Stimulated activated CD8-positive, alpha-beta memory T cell treated with anti-CD3 and anti-CD28 coated beads, Interleukin-7, amount 100 ng/mL, for 1 hour (primary cell): ENCODE results near the gene ATP6V1F.

Source experiments
- DNase-seq, 2 donors: peaks; one replicate each; pipeline ENCODE4 v3.0.0-alpha.2; 2020; ENCODE audit warnings: low read depth in 2 of 2

The ATP6V1F gene

DNA sequence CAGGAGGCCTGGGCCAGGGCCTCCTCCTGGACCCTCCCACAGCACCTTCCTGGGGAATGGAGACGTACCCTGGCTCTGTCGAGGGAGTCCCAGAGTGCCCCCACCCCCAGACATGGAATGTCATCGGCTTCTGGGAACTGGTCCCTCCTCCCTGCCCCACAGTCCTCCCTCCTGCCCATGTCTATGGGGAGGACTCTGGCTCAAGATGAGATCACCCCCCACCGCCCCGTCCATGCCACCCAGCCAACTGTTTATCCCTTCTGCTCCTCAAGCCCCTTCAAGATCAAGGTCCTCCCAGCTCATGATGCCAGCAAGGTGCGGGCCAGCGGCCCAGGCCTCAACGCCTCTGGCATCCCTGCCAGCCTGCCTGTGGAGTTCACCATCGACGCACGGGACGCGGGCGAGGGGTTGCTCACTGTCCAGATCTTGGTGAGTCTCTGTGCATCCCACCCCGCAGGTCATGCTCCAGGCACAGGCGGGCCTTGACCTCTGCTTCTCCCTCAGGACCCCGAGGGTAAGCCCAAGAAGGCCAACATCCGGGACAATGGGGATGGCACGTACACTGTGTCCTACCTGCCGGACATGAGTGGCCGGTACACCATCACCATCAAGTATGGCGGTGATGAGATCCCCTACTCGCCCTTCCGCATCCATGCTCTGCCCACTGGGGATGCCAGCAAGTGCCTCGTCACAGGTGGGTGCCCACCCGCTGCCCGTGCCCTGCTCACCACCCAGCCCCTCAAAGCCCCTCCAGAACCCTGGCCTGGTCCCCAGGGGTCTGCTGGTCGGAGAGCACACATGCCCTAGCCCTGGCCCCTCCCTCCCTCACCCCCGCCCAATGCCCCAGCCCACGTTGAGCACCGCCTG, 14.1 kb upstream of the ATP6V1F start:
- no peak for DNase-seq

DNA sequence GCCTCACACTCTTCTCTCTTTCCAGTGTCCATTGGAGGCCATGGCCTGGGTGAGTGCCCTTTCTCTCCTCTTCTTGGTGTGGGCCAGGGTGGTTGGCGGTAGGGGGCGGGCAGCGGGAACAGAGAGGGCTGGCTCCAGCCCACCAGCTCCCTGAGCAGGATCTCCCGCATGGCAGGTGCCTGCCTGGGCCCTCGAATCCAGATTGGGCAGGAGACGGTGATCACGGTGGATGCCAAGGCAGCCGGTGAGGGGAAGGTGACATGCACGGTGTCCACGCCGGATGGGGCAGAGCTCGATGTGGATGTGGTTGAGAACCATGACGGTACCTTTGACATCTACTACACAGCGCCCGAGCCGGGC, 13.5 kb upstream of the ATP6V1F start:
- no peak for DNase-seq

- DNase-seq: no peak
Observed at GRCh38 chr7:128849804-128850490, 12.7 kb upstream of the ATP6V1F start.

DNA sequence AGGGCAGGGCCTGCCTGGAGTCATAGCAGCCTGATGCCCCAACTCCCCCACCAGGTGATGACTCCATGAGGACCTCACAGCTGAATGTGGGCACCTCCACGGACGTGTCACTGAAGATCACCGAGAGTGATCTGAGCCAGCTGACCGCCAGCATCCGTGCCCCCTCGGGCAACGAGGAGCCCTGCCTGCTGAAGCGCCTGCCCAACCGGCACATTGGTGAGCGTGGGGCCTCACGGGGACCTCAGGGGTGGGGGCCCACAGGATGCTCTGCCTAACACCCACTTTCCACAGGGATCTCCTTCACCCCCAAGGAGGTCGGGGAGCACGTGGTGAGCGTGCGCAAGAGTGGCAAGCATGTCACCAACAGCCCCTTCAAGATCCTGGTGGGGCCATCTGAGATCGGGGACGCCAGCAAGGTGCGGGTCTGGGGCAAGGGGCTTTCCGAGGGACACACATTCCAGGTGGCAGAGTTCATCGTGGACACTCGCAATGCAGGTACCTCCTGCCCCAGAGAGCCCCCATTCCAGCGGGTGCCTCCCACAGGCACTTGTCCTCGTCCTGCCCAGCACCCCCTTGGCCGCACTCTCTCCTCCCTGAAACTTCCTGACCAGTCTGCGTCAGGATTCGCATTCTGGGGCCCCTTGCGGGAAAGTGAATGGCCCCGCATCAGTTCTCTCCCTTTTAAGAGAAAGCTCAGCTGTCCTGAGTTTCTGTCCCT, 10.0 kb upstream of the ATP6V1F start:
- DNase-seq: no peak

- DNase-seq: no peak
Observed at GRCh38 chr7:128853799-128854198, 8.9 kb upstream of the ATP6V1F start.

DNA sequence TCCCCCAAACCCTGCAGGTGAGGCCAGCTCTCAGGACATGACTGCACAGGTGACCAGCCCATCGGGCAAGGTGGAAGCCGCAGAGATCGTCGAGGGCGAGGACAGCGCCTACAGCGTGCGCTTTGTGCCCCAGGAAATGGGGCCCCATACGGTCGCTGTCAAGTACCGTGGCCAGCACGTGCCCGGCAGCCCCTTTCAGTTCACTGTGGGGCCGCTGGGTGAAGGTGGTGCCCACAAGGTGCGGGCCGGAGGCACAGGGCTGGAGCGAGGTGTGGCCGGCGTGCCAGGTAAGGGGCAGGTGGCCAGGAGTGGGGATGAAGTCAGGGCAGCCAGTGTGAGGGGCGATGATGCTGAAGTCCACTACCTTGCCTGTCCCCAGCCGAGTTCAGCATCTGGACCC, 8.3 kb upstream of the ATP6V1F start:
- DNase-seq: no peak

DNA sequence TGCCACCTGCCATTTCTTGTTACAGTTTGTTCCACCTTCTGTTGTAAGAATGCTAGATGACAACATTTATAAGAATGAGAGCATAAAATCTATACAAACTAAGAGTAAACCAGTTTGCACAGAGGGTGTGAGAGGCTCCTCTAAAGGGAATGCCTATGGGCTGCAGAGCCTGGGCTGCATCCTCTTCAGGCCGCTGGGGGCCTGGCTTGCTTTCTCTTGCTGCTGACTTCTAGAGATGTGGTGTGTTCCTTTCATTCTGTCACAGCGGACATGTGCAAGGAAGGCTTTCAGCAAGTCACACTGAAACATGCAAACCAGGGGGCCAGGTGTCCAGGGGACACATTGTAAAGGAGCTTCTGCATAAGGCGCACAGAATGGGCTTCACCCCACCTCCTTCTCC, 7.1 kb upstream of the ATP6V1F start:
- DNase-seq: no peak

GRCh38 chr7:128856001-128856718, 6.5 kb upstream of the ATP6V1F start:
- no peak for DNase-seq

DNA sequence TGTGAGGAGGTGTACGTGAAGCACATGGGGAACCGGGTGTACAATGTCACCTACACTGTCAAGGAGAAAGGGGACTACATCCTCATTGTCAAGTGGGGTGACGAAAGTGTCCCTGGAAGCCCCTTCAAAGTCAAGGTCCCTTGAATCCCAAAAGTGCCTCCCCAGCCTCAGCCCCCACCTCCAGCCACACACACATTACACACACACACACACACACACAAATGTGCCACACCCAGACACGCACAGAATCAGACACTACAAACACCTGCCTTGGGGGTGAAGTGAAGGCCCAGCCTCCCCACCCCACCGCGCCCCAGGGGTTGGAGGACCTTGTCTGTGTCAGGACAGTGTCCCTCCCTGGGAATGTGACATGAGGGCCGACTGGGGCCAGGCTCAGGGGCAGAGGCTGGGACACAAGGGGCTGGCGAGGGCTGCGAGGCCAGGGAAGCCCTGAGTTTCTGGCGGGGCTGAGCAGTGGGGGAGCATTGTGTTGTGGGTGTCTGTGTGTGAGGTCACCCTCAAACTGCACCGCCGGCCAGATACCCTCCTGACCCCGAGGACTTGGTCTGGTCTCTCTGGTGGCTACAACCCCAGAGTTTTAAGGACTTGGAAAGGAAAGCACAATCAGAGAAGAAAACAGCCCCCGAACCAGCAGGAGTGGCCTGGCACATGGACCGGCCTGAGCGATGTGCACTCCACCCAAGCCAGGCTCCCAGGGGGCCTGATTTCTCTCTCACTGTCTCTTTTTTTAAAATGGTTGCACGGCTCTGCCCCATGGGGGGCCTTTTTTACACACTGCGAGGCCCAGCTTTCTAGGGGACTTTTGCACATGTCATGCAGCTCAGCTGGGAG, 4.0 kb upstream of the ATP6V1F start:
- no peak for DNase-seq

DNA sequence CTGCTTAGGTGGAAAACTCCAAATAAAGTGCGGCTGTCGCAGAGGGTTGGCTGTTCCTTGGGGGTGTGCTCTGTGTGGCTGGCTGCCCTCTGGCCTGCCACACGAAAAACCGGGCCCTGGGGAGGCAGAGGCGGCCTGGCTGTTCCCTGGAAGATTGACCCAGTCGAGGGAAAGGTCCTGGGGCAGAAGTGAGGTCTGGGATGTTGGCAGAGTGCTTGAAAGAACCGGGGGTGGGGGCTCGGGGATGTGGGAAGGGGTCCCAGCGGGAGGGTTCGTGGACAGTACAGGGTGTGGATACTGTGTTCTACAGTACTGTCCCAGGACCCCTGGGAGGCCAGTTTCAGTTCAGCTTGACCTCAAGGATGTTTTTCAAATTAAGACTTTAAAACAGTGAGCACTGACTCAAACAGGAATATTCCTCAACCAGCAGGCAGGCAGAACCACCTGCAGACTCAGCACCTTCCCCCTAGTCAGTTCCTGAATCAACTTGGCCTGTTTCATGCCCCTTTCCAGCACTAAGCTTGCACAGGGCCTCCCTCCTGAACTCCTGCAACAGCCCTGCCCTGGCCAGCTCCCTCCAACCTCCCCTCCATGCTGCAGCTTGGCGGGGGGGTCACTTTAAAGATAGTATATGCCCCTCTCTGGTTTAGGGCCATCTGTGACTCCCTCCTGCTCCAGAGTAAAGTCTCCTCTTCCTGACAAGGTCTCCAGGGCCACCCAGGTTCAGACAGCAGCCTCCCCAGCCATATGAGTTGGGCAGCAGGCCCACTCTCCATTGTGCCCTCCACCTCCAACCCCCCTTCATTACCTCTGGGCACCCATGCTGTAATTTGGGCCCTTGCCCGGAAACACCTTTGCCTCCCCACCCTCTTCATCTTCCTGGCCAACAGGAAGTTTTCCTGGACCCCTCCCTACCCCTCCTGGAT, 3.2 kb upstream of the ATP6V1F start:
- DNase-seq: no peak

- no peak for DNase-seq
Observed at GRCh38 chr7:128860158-128861073, 2.2 kb upstream of the ATP6V1F start.

GRCh38 chr7:128861957-128862570, 592 bp upstream of the ATP6V1F start:
- DNase-seq: no peak

DNA sequence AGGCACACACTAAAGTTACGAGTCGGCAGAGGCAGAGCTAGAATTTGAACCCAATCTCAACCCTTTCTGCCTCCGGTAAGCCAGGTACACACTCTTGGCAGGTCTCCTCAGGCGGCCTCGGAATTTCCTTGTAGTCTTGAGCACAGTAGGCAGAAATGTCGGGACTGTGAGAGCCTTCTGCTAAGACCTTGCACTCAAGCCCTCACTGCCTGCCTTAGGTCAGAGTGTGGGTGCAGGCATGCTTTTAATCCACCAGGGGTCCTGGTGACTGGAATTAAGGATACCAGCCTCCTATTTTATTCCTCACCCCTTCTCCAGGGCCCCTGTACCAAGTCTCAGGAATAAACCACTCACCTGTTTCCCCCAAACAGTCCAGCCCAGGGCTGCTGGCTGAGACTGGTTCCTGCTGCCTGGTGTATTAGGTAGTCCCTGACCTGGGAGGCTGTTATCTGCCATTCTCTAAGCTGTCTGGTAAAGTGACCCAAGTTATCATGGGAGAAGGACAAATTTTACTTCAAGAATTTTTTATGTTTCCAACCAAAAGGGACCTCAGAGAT, 855 bp downstream of the ATP6V1F start:
- DNase-seq: no peak

DNA sequence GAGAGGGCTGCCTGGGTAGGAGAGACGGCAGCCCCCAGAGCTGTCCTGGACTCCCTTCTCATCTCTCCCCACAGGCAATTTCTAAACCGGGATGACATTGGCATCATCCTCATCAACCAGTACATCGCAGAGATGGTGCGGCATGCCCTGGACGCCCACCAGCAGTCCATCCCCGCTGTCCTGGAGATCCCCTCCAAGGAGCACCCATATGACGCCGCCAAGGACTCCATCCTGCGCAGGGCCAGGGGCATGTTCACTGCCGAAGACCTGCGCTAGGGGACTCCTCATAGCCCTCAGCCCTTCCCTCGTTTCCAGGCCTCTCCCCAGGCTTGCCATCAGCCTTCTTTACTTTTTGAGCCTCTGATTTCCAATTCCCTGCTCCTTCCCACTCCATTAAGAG, 2.6 kb downstream of the ATP6V1F start:
- DNase-seq: no peak

GRCh38 chr7:128865996-128866877, 3.6 kb downstream of the ATP6V1F start:
- DNase-seq: no peak

DNA sequence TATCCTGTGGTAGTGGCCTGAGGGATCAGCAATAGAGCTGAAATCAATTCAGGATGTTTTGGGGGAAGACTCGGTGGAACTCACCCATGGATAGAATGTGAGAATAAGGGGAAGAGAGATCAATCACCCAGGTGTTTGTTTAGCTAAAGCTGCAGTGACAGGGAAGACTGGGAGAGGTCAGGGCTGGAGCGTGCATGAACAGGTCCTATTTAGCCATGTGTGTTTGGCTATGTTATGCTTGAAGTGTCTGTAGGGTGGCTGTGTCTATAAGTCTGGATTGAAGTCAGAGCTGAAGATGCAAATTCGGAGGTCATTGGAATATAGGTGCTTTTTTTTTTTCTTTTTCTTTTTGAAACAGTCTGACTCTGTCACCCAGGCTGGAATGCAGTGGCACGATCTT, 4.6 kb downstream of the ATP6V1F start:
- no peak for DNase-seq
